OCI-LY7 (cell line): ENCODE measurements around the gene CSF1. TPM values are rescaled to one million over a fixed set of nuclear protein-coding genes. Genes with fewer than 3 reads are reported as not detected.
"Not testable (repeated sequence)": the region's sequence is repeated elsewhere in the genome, so short reads cannot be mapped to it uniquely, and the experiment has no call there.

Experiments
- Bru-seq: library from RNA; stranded (reverse); fragments of 400-500 nt; gene quantifications from one replicate; lab custom pipeline; 2021; lab: Mats Ljungman, UMichigan
- BruChase-seq, 2 experiments: library from RNA; stranded (reverse); fragments of 400-500 nt; gene quantifications; one replicate each; lab custom pipeline; 2021; lab: Mats Ljungman, UMichigan
- BruUV-seq: library from RNA; stranded (reverse); fragments of 400-500 nt; replicated peaks from 2 replicates; lab custom pipeline; 2021; lab: Mats Ljungman, UMichigan
- CTCF ChIA-PET: fragments of 300-600 bp; sonication (Branson Sonifier 250); formaldehyde crosslinking; loops from one replicate; lab custom pipeline; 2022; ENCODE audit warnings: antibody characterized with exemption; ENCODE audit not compliant: unreplicated experiment; lab: Charles Lee
- POLR2A ChIA-PET: fragments of 300-600 bp; sonication (Branson Sonifier 250); formaldehyde crosslinking; loops from one replicate; lab custom pipeline; 2022; ENCODE audit warnings: antibody characterized with exemption; lab: Charles Lee
- DNase-seq: peaks from one replicate; pipeline ENCODE4 v3.0.0-alpha.2; 2015; ENCODE audit warnings: low spot score
- H2AFZ ChIP-seq: fragments of 200-600 bp; sonication (generic), shearing (Covaris generic); 2 replicates; pipeline ENCODE4 v1.6.1; 2014; ENCODE audit warnings: mild to moderate bottlenecking, antibody characterized with exemption, low read length, moderate library complexity
- H3K27ac ChIP-seq: fragments of 200-600 bp; sonication (generic); 2 replicates; pipeline ENCODE4 v1.5.1; 2014; ENCODE audit warnings: mixed run types, low read depth, mild to moderate bottlenecking, moderate library complexity, low read length, inconsistent platforms; ENCODE audit not compliant: poor library complexity, severe bottlenecking
- H3K36me3 ChIP-seq: fragments of 200-600 bp; sonication (generic); 2 replicates; pipeline ENCODE4 v1.6.1; 2014; ENCODE audit warnings: mild to moderate bottlenecking, antibody characterized with exemption, low read length, moderate library complexity, mixed read lengths; ENCODE audit not compliant: insufficient read depth
- H3K4me1 ChIP-seq: fragments of 200-600 bp; sonication (generic); 2 replicates; pipeline ENCODE4 v1.5.1; 2014; ENCODE audit warnings: mild to moderate bottlenecking, low read length; ENCODE audit not compliant: insufficient read depth, poor library complexity, severe bottlenecking
- H3K4me2 ChIP-seq: fragments of 200-600 bp; sonication (generic); 2 replicates; pipeline ENCODE4 v1.6.1; 2014; ENCODE audit warnings: mild to moderate bottlenecking, low read length
- H3K4me3 ChIP-seq: fragments of 200-600 bp; sonication (generic); 2 replicates; pipeline ENCODE4 v1.5.1; 2014; ENCODE audit warnings: mild to moderate bottlenecking, low read depth, low read length; ENCODE audit not compliant: poor library complexity, severe bottlenecking
- H3K79me2 ChIP-seq: fragments of 200-600 bp; sonication (generic); 2 replicates; pipeline ENCODE4 v1.6.1; 2016; ENCODE audit warnings: low read depth, mild to moderate bottlenecking, low read length, moderate library complexity, mixed read lengths; ENCODE audit not compliant: insufficient read depth
- H3K9me2 ChIP-seq: fragments of 200-600 bp; sonication (generic); 2 replicates; pipeline ENCODE4 v1.6.1; 2016; ENCODE audit warnings: mild to moderate bottlenecking, low read length, mixed read lengths; ENCODE audit not compliant: insufficient read depth
- H3K9me3 ChIP-seq: fragments of 200-600 bp; sonication (generic); 2 replicates; pipeline ENCODE4 v1.6.1; 2014; ENCODE audit warnings: mild to moderate bottlenecking, mixed run types, low read length, mixed read lengths
- H4K20me1 ChIP-seq: fragments of 200-600 bp; sonication (generic); 2 replicates; pipeline ENCODE4 v1.6.1; 2014; ENCODE audit warnings: mild to moderate bottlenecking, antibody characterized with exemption, low read length, moderate library complexity, mixed read lengths; ENCODE audit not compliant: insufficient read depth
- CTCF ChIP-seq: fragments of 200-600 bp; sonication (generic); conservative IDR thresholded peaks from 2 replicates; pipeline ENCODE4 v1.5.1; 2014; ENCODE audit warnings: mild to moderate bottlenecking, antibody characterized with exemption, low read length, moderate library complexity, mixed read lengths
- EZH2phosphoT487 ChIP-seq: fragments of 200-600 bp; sonication (generic); IDR thresholded peaks from 2 replicates; pipeline ENCODE4 v1.6.1; 2018; ENCODE audit warnings: low read depth, borderline replicate concordance, mild to moderate bottlenecking, mixed run types, antibody characterized with exemption, low read length, moderate library complexity, mixed read lengths
- intact Hi-C: fragments of 100-400 bp; cut with micrococcal nuclease; formaldehyde crosslinking; loops from one replicate; pipeline ENCODE4 v1.10.0; 2022; ENCODE audit not compliant: unreplicated experiment
- long read RNA-seq: library from polyadenylated mRNA; stranded (forward); transcript quantifications from one replicate; pipeline ENCODE4 v2.0.0, GENCODE V29; 2022
- total RNA-seq, 2 experiments: library from RNA; depleted of rRNA in 1 of 2; stranded (reverse); fragments of >200 nt in 1 of 2; shearing (Covaris generic) in 1 of 2; gene quantifications; 2 replicates each; pipeline ENCODE4 v1.2.3, GENCODE V29; 2014 to 2022

Gene CSF1
- total RNA-seq (2014; rRNA removed; shearing (Covaris generic)) (not detected in 2 replicates), total RNA-seq (2022) (not detected in 2 replicates), Bru-seq, nascent RNA (percentile 6 among the genes with signal in this experiment), BruChase-seq, experiment 1, labeled RNA remaining after a 6-hour chase (not detected), BruChase-seq, experiment 2, labeled RNA remaining after a 2-hour chase (not detected)
- long read RNA-seq: 0 reads

- ChIA-PET CTCF (no interaction called here), POLR2A (no interaction called here)
- Histone ChIP-seq H3K4me2 (no peak within 1 kb of the TSS), H3K4me3 (no peak within 1 kb of the TSS), H3K4me1 (peaks cover 11% of the 10 kb centered on the region), H4K20me1 (no peaks in the 10 kb centered on the region), H3K36me3 (no peaks in the 10 kb centered on the region), H3K9me2 (no peaks in the 10 kb centered on the region), H3K9me3 (no peaks in the 10 kb centered on the region), H3K79me2 (no peaks in the 10 kb centered on the region), H2AFZ (no peak within 1 kb of the TSS), H3K27ac (no peak within 1 kb of the TSS)
- intact Hi-C loops: no loop called here
- no peak for TF ChIP-seq EZH2phosphoT487
- TF ChIP-seq CTCF: no peak
- BruUV-seq: no TSS peak
- DNase-seq: no peak
These were observed at the start of gene CSF1 for GRCh38 chr1:109910123-109910962. Gene CSF1, plus strand, starts transcription at chr1:109910849. Its CDS starts 175 bp downstream, at chr1:109911024.

- H3K4me2 ChIP-seq, DNase-seq, H3K9me2 ChIP-seq, H3K4me3 ChIP-seq, H3K27ac ChIP-seq, H3K9me3 ChIP-seq, BruUV-seq, H3K4me1 ChIP-seq, H3K79me2 ChIP-seq, H3K36me3 ChIP-seq, intact Hi-C loops, POLR2A ChIA-PET, H4K20me1 ChIP-seq, H2AFZ ChIP-seq, CTCF ChIA-PET: not testable (repeated sequence)
These were observed 49.0 kb upstream of the CSF1 start for GRCh38 chr1:109861616-109862015.

- ChIA-PET POLR2A (no interaction called here), CTCF (no interaction called here)
- H3K27ac ChIP-seq: no peak overlapping the region
- H4K20me1 ChIP-seq: no peaks in the 10 kb centered on the region
- TF ChIP-seq CTCF: no peak
- H2AFZ ChIP-seq: no peak overlapping the region
- H3K9me2 ChIP-seq: no peaks in the 10 kb centered on the region
- H3K4me2 ChIP-seq: no peak overlapping the region
- H3K4me3 ChIP-seq: no peak overlapping the region
- no peaks in the 10 kb centered on the region for H3K9me3 ChIP-seq
- no peaks in the 10 kb centered on the region for H3K36me3 ChIP-seq
- no peaks in the 10 kb centered on the region for H3K4me1 ChIP-seq
- intact Hi-C loops: no loop called here
- no peak for DNase-seq
- no peaks in the 10 kb centered on the region for H3K79me2 ChIP-seq
- no TSS peak for BruUV-seq
These were observed 47.0 kb upstream of the CSF1 start for GRCh38 chr1:109863667-109864046.
